WTC11 (cell line): Measurements from ENCODE around the gene ITFG1.

Experiments used
- EMX1 ChIP-seq: fragments of 250-450 bp; sonication (Bioruptor Pico); IDR thresholded peaks from 2 replicates; pipeline ENCODE4 v1.8.0; 2021; ENCODE audit warnings: mild to moderate bottlenecking
- TF ChIP-seq, protein P1 (sequence below): fragments of 200-600 bp; IDR thresholded peaks from 2 replicates; pipeline ENCODE4 v1.8.0; 2022; ENCODE audit warnings: antibody characterized with exemption
- TF ChIP-seq, protein P2 (sequence below): sonication (generic); formaldehyde crosslinking; IDR thresholded peaks from 2 replicates; pipeline ENCODE4 v1.8.1; 2023; ENCODE audit warnings: mild to moderate bottlenecking, missing genetic modification reagents
- TF ChIP-seq, protein P3 (sequence below): sonication (generic); formaldehyde crosslinking; IDR thresholded peaks from 2 replicates; pipeline ENCODE4 v1.8.0; 2023; ENCODE audit warnings: mild to moderate bottlenecking, missing genetic modification reagents
- TF ChIP-seq, protein P4 (sequence below): sonication (generic); formaldehyde crosslinking; conservative IDR thresholded peaks from 2 replicates; pipeline ENCODE4 v1.8.1; 2022; ENCODE audit warnings: mild to moderate bottlenecking, missing genetic modification reagents

DNA sequence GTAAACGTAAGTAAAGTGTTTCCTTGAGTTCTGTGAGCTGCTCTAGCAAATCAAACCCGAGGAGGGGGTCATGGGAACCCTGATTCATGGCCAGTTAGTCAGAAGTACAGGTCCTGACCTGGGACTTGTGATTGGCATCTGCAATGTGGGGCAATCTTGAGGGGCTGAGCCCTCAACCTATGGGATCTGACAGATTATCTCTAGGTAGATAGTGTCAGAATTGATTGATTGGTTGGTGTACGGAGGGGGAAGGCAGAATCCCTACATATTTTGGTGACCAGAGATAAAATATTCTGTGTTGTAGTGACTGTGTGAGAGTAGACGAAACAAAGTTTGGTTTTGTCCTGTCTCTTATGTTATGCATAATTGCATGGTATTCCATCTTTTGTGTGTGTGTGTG, 216.7 kb downstream of the ITFG1 start:
- TF ChIP-seq, protein P1, sequence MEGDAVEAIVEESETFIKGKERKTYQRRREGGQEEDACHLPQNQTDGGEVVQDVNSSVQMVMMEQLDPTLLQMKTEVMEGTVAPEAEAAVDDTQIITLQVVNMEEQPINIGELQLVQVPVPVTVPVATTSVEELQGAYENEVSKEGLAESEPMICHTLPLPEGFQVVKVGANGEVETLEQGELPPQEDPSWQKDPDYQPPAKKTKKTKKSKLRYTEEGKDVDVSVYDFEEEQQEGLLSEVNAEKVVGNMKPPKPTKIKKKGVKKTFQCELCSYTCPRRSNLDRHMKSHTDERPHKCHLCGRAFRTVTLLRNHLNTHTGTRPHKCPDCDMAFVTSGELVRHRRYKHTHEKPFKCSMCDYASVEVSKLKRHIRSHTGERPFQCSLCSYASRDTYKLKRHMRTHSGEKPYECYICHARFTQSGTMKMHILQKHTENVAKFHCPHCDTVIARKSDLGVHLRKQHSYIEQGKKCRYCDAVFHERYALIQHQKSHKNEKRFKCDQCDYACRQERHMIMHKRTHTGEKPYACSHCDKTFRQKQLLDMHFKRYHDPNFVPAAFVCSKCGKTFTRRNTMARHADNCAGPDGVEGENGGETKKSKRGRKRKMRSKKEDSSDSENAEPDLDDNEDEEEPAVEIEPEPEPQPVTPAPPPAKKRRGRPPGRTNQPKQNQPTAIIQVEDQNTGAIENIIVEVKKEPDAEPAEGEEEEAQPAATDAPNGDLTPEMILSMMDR = no peak
- no peak for TF ChIP-seq EMX1 (CRISPR knock-in tag)
- TF ChIP-seq, protein P2, sequence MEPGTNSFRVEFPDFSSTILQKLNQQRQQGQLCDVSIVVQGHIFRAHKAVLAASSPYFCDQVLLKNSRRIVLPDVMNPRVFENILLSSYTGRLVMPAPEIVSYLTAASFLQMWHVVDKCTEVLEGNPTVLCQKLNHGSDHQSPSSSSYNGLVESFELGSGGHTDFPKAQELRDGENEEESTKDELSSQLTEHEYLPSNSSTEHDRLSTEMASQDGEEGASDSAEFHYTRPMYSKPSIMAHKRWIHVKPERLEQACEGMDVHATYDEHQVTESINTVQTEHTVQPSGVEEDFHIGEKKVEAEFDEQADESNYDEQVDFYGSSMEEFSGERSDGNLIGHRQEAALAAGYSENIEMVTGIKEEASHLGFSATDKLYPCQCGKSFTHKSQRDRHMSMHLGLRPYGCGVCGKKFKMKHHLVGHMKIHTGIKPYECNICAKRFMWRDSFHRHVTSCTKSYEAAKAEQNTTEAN (CRISPR knock-in tag) = no peak
- TF ChIP-seq, protein P3, sequence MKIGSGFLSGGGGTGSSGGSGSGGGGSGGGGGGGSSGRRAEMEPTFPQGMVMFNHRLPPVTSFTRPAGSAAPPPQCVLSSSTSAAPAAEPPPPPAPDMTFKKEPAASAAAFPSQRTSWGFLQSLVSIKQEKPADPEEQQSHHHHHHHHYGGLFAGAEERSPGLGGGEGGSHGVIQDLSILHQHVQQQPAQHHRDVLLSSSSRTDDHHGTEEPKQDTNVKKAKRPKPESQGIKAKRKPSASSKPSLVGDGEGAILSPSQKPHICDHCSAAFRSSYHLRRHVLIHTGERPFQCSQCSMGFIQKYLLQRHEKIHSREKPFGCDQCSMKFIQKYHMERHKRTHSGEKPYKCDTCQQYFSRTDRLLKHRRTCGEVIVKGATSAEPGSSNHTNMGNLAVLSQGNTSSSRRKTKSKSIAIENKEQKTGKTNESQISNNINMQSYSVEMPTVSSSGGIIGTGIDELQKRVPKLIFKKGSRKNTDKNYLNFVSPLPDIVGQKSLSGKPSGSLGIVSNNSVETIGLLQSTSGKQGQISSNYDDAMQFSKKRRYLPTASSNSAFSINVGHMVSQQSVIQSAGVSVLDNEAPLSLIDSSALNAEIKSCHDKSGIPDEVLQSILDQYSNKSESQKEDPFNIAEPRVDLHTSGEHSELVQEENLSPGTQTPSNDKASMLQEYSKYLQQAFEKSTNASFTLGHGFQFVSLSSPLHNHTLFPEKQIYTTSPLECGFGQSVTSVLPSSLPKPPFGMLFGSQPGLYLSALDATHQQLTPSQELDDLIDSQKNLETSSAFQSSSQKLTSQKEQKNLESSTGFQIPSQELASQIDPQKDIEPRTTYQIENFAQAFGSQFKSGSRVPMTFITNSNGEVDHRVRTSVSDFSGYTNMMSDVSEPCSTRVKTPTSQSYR (CRISPR knock-in tag) = no peak
- TF ChIP-seq, protein P4, sequence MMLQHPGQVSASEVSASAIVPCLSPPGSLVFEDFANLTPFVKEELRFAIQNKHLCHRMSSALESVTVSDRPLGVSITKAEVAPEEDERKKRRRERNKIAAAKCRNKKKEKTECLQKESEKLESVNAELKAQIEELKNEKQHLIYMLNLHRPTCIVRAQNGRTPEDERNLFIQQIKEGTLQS (CRISPR knock-in tag) = no peak
